Astrocyte of the cerebellum (primary cell): Measurements from ENCODE around the gene ELL2.

Source experiments
- DNase-seq: peaks from one replicate; pipeline ENCODE4 v3.0.0-alpha.2; 2011; ENCODE audit warnings: low read depth
- H3K4me3 ChIP-seq: 2 replicates; pipeline ENCODE4 v1.5.1; 2011; ENCODE audit warnings: mild to moderate bottlenecking, low read depth, low read length, moderate library complexity
- in situ Hi-C: cut with HindIII; loops from 2 replicates; pipeline ENCODE4 v1.10.0; 2017; ENCODE audit warnings: low sequenced_read_pairs
- TF ChIP-seq, protein P1 (sequence below): IDR thresholded peaks from 2 replicates; pipeline ENCODE4 v1.5.1; 2012; ENCODE audit warnings: low read length, low read depth, moderate library complexity, mild to moderate bottlenecking; ENCODE audit errors: missing control alignments

Gene ELL2

DNA sequence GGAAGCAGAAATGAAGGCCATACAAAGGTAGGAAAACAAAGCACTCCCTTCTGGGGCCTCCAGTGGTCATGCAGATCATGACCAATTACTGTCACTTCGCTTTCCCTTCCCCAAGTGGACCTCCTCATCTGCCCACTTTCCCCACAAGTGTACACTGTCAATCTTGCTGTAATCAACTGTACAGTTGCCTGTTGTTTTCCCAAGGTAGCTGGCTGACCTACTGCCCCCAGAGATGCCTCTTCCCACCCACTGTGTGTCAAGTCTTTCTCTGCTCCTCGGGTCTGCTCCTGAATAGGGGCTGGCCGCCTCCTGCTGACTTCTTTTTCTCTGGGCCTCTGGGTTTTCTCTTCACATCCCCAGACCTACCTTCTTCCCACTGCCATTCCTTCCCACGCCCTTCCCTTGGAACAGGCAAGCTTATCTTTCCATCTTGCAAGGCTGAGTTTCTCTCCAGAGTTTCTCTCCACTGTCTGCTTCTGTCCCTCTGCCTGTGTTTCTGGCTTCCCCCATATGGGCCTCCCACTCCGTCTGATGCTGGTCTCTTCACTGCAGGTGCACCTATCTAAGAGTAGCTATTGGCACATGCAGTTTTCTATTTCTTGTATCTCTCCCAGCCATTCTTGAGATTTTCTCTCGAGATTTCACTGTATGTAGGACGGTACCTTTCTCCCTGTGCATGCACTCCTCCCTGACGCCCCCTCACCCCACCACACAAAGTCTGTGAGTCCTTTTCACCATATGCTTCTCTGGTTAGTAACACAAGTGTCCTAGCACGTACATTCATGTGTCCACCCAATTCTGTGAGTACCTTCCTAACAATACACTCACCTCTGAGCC is 2.4 kb downstream of the ELL2 start:
- H3K4me3 ChIP-seq, result peak overlapping the region; percentile 96

DNA sequence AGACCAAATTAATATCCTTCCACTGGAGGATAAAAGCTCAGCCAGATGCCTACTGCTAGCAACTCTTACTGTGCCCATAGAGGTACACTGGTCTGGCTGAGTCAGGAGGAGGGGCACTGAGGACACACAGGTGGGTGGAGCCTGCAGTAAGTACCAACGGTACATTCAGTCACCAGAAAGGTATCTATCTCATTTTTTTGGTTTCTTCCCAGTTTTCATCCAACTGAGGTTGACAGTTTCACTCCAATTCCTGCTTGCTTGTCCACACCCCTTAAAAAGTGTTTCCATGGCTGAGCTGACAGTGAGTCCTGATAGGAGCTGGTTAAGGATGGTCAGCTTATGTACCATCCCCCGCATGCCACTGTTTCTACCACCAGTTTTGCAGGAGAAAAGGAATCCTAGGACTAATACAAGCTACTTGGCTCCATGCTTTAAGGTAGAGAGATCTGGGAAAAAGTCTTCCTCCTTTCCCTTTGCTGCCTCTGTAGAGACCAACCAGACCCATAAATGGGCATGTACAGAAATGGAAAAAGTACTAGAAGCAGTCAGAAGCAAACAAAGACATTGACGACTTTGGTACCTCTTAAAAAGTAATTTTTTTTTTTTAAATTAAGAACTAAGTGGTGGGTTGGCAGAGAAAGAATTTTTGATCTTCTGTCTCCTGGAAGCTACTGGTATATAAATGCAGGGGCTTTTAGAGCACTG is 3.2 kb downstream of the ELL2 start:
- peak overlapping the region; percentile 96 for H3K4me3 ChIP-seq
- in situ Hi-C loops, result loop anchor here (5.0 to 10.0 kb wide), 2 partner anchors 376 to 644 kb away; no protein-coding TSS in a partner anchor
- no peak for DNase-seq
- TF ChIP-seq, protein P1, sequence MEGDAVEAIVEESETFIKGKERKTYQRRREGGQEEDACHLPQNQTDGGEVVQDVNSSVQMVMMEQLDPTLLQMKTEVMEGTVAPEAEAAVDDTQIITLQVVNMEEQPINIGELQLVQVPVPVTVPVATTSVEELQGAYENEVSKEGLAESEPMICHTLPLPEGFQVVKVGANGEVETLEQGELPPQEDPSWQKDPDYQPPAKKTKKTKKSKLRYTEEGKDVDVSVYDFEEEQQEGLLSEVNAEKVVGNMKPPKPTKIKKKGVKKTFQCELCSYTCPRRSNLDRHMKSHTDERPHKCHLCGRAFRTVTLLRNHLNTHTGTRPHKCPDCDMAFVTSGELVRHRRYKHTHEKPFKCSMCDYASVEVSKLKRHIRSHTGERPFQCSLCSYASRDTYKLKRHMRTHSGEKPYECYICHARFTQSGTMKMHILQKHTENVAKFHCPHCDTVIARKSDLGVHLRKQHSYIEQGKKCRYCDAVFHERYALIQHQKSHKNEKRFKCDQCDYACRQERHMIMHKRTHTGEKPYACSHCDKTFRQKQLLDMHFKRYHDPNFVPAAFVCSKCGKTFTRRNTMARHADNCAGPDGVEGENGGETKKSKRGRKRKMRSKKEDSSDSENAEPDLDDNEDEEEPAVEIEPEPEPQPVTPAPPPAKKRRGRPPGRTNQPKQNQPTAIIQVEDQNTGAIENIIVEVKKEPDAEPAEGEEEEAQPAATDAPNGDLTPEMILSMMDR, result no peak

More for the DNA sequence above, 2.4 kb downstream of the ELL2 start:
- in situ Hi-C loops, result loop anchor here (5.0 to 10.0 kb wide), 2 partner anchors 376 to 643 kb away; no protein-coding TSS in a partner anchor
- DNase-seq, result no peak
- TF ChIP-seq, protein P1, result no peak

DNA sequence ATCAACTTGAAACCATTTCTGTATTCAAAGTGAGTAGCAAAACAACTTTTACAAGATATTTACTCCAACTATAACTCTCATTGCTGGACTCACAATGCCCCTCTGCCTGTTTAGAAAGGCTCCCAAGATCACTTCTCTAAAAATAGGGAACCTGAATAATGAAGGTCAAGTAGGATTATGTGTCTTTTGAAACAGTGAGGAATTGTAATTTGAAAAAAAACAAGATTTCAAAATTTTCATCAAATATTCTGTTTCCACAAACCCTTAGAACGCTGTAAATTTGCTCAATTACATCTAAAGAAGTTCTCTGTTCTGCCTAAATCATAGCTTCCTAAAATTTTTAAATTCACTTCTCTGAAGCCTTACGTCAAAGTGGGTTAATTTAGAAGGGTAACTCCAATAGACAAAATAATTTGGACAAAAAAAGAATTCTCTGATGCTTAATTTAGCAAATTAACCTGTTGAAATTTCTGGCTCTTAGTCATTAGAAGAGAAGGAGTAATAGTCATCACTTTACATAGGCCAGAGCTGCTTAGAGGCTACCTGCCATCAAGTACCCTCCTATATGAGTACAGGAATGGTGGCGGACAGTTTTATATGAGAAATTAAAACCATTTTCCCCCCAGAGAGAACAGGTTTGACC is 4.0 kb downstream of the ELL2 start:
- in situ Hi-C loops, result loop anchor here (5.0 to 10.0 kb wide), 2 partner anchors 377 to 645 kb away; no protein-coding TSS in a partner anchor
- TF ChIP-seq, protein P1, result no peak
- no peak for DNase-seq
- H3K4me3 ChIP-seq, result no peak overlapping the region

DNA sequence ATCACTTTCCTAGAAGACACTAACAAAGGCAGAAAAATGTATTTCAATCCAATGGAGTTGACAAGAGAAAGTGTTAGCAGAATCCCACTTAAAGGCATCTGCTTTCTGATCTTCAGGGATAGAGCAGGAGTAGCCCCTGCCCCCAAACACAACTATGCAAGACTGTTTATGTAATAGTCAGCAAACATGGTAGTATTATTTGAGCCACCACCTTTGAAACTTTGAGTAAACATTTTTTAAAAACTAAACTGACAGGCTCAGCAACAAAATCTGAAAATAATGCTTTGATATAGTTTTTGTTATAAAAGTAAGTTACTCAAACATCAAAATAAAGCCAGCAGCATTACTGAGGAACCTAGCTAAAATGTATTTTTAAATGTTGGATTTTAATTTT is 4.8 kb downstream of the ELL2 start:
- no peak for DNase-seq
- H3K4me3 ChIP-seq, result no peak overlapping the region
- in situ Hi-C loops, result loop anchor here (5.0 to 10.0 kb wide), 2 partner anchors 378 to 645 kb away; no protein-coding TSS in a partner anchor
- TF ChIP-seq, protein P1, result no peak

DNA sequence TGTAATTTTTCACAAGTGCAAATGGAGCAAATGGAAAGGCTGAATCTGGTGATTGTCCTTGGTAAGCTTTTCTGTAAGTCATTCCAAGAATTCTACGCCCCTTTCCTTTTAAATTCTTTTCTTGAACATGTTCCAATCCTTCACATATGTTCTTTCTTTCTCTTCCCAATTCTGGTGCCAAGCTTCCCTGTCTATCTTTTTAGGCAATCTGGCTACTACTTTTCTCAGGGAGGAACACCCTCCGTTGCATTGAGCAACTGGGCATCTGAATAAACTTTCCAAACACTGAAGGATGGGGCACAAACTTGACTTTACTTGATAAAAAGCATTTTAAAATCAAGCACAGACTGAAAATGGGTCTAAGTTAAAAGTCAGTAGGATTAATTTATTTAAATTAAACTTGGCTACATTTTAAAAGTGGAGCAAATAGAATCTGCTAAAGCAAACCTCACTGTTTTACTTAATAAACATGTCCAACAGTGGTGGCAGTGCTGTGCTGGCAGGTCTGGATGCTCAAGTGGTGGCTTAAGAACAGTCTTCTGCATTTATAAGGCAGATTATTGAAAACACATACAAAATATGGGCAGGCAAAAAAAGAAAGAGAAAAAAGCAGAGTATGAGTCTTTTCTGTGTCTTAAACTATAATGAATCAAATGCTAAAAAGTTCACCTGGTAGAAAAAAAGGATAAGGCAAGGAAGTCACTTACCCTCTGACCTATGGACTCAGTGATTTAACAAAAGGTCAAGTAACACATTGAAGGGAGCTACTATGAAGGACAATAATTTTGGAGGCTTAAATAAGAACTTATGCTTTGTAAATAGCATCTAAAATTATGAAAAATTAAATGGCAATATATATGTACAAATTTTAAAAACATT is 5.4 kb downstream of the ELL2 start:
- TF ChIP-seq, protein P1, result no peak
- peak; percentile 31 for DNase-seq
- in situ Hi-C loops, result loop anchor here (5.0 to 10.0 kb wide), 2 partner anchors 379 to 646 kb away; no protein-coding TSS in a partner anchor
- H3K4me3 ChIP-seq, result no peak overlapping the region
